B cell (primary cell): ENCODE measurements around the gene SYT4. TPM values are rescaled to one million over a fixed set of nuclear protein-coding genes. Genes with fewer than 3 reads are reported as not detected.

Source experiments
- ATAC-seq: fragments of 200-7000 bp; cut with Tn5 transposase; one replicate; pipeline ENCODE4 v1.10.0; 2021; ENCODE audit warnings: low read depth, mild to moderate bottlenecking, moderate number of reproducible peaks, moderate library complexity
- CTCF ChIA-PET: fragments of 350-600 bp; sonication (Branson Sonifier 250); formaldehyde crosslinking; loops from one replicate; lab custom pipeline; 2021; ENCODE audit warnings: antibody characterized with exemption, inconsistent platforms; lab: Charles Lee
- POLR2A ChIA-PET: fragments of 350-600 bp; sonication (Branson Sonifier 250); formaldehyde crosslinking; loops from one replicate; lab custom pipeline; 2021; ENCODE audit warnings: antibody characterized with exemption; lab: Charles Lee
- DNase-seq: peaks from one replicate; pipeline ENCODE4 v3.0.0; 2013
- H2AFZ ChIP-seq: 2 replicates; pipeline ENCODE4 v1.6.1; 2012; ENCODE audit warnings: mild to moderate bottlenecking, low read depth, low read length; ENCODE audit not compliant: insufficient read depth, poor library complexity, severe bottlenecking
- H3K27ac ChIP-seq, 2 donors: 1 replicate in 1 of 2; 2 replicates in 1 of 2; pipeline ENCODE4 v1.5.1; 2012 to 2013; ENCODE audit warnings: low read length in 2 of 2, mild to moderate bottlenecking in 2 of 2, moderate library complexity in 1 of 2
- H3K27me3 ChIP-seq, 4 experiments: fragments of 200-600 bp in 1 of 4; sonication (generic) in 1 of 4; replicated peaks in 1 of 4; 1 replicate in 2 of 4; 2 replicates in 2 of 4; pipeline versions ENCODE4 v1.6.1 to v1.7.0; 2013 to 2016; ENCODE audit warnings: low read length in 3 of 4, mild to moderate bottlenecking in 2 of 4, mixed read lengths in 1 of 4, moderate library complexity in 1 of 4; ENCODE audit not compliant: insufficient read depth in 4 of 4, control insufficient read depth in 3 of 4; ENCODE audit errors: control extremely low read depth in 1 of 4
- H3K36me3 ChIP-seq, 2 experiments: replicated peaks in 1 of 2; 1 replicate in 1 of 2; 2 replicates in 1 of 2; pipeline versions ENCODE4 v1.6.1 to v1.7.1; 2013; ENCODE audit warnings: low read length in 1 of 2; ENCODE audit not compliant: insufficient read depth in 2 of 2, control insufficient read depth in 1 of 2; ENCODE audit errors: control extremely low read depth in 1 of 2, extremely low read depth in 1 of 2
- H3K4me1 ChIP-seq, 2 donors: fragments of 200-600 bp in 1 of 2; sonication (generic) in 1 of 2; 1 replicate in 1 of 2; 2 replicates in 1 of 2; pipeline versions ENCODE4 v1.5.1 to v1.6.1; 2013 to 2017; ENCODE audit warnings: low read length in 2 of 2; ENCODE audit not compliant: control insufficient read depth in 2 of 2, insufficient read depth in 2 of 2
- H3K4me2 ChIP-seq: replicated peaks from 2 replicates; pipeline ENCODE3; 2012; ENCODE audit warnings: mild to moderate bottlenecking, low read depth, low read length; ENCODE audit not compliant: poor library complexity, severe bottlenecking
- H3K4me3 ChIP-seq, 5 experiments: fragments of 200-600 bp in 1 of 5; sonication (generic) in 1 of 5; 1 replicate in 3 of 5; 2 replicates in 2 of 5; pipeline versions ENCODE4 v1.5.1 to v1.7.0; 2011 to 2016; ENCODE audit warnings: low read length in 4 of 5, mild to moderate bottlenecking in 4 of 5, low read depth in 2 of 5, control low read depth in 1 of 5, moderate library complexity in 1 of 5; ENCODE audit not compliant: insufficient read depth in 1 of 5; ENCODE audit errors: control extremely low read depth in 1 of 5, extremely low read depth in 1 of 5
- H3K79me2 ChIP-seq: fragments of 200-600 bp; sonication (generic); one replicate; pipeline ENCODE4 v1.6.0; 2016; ENCODE audit warnings: low read length; ENCODE audit not compliant: control insufficient read depth, insufficient read depth
- H3K9ac ChIP-seq: fragments of 200-600 bp; sonication (generic); 2 replicates; pipeline ENCODE4 v1.6.1; 2017; ENCODE audit warnings: mild to moderate bottlenecking, low read length, moderate library complexity
- H3K9me3 ChIP-seq, 3 donors: one replicate each; pipeline versions ENCODE4 v1.6.1 to v1.7.1; 2013; ENCODE audit warnings: low read length in 2 of 3; ENCODE audit not compliant: control insufficient read depth in 2 of 3, insufficient read depth in 1 of 3; ENCODE audit errors: control extremely low read depth in 1 of 3
- H4K20me1 ChIP-seq: 2 replicates; pipeline ENCODE4 v1.6.0; 2012; ENCODE audit warnings: mild to moderate bottlenecking, low read length; ENCODE audit not compliant: insufficient read depth, control insufficient read depth, poor library complexity, severe bottlenecking
- H3K27ac Mint-ChIP-seq: one replicate; pipeline ENCODE4 v1.8.0; 2021; ENCODE audit warnings: mixed read lengths
- H3K27me3 Mint-ChIP-seq: one replicate; pipeline ENCODE4 v1.8.0; 2021; ENCODE audit warnings: mixed read lengths
- H3K4me1 Mint-ChIP-seq: one replicate; pipeline ENCODE4 v1.8.0; 2021; ENCODE audit warnings: mixed read lengths
- H3K4me3 Mint-ChIP-seq: one replicate; pipeline ENCODE4 v1.8.0; 2021; ENCODE audit warnings: mixed read lengths
- H3K9me3 Mint-ChIP-seq: one replicate; pipeline ENCODE4 v1.8.0; 2022; ENCODE audit warnings: mixed read lengths; ENCODE audit not compliant: insufficient read depth
- CTCF ChIP-seq: fragments of 200-600 bp; IDR thresholded peaks from one replicate; pipeline ENCODE4 v1.8.0; 2022; ENCODE audit warnings: antibody characterized with exemption, mild to moderate bottlenecking
- EZH2 ChIP-seq: IDR thresholded peaks from 2 replicates; pipeline ENCODE4 v1.6.1; 2012; ENCODE audit warnings: borderline replicate concordance, low read depth, mild to moderate bottlenecking, moderate library complexity, low read length; ENCODE audit not compliant: insufficient read depth, poor library complexity, severe bottlenecking
- WGBS: methylation state at CpG from one replicate; pipeline ENCODE4 v1.1.5; 2013; ENCODE audit warnings: missing lambda C conversion rate; ENCODE audit not compliant: insufficient coverage; 5-methylcytosine and 5-hydroxymethylcytosine counted together
- intact Hi-C: fragments of 100-400 bp; cut with micrococcal nuclease; formaldehyde crosslinking; loops from one replicate; pipeline ENCODE4 v1.10.0; 2022
- polyA plus RNA-seq: library from polyadenylated mRNA; depleted of rRNA; stranded (reverse); fragments of >200 nt; gene quantifications from 2 replicates; pipeline ENCODE4 v1.2.3, GENCODE V29; 2012
- total RNA-seq, 2 donors: library from RNA; stranded (reverse); fragments of 120-200 nt in 1 of 2; gene quantifications; 1 replicate in 1 of 2; 2 replicates in 1 of 2; pipeline versions ENCODE4 v1.2.3 to v1.2.4, GENCODE V29; 2013 to 2022

SYT4 gene
- total and polyA plus RNA-seq, 2 donors (not counting 1 experiment from before 2014, with no cell fraction given) = not detected

- no peaks in the 10 kb centered on the region for H3K9me3 Mint-ChIP-seq
- H3K9ac ChIP-seq = no peak overlapping the region
- H3K4me2 ChIP-seq = no peak overlapping the region
- DNase-seq = no peak
- H3K27me3 ChIP-seq = no peaks in the 10 kb centered on the region
- H3K4me1 Mint-ChIP-seq = no peaks in the 10 kb centered on the region
- ATAC-seq = no peak
- H3K27ac ChIP-seq = no peak overlapping the region
- H3K79me2 ChIP-seq = no peaks in the 10 kb centered on the region
- no CpG with 5 or more reads among the region's 1 CpG for WGBS
- no peak overlapping the region for H3K4me3 ChIP-seq
- H3K36me3 ChIP-seq = no peaks in the 10 kb centered on the region
- intact Hi-C loops = no loop called here
- H2AFZ ChIP-seq = no peak overlapping the region
- no peak overlapping the region for H3K4me3 Mint-ChIP-seq
- no peaks in the 10 kb centered on the region for H3K4me1 ChIP-seq
- POLR2A ChIA-PET = no interaction called here
- no peaks in the 10 kb centered on the region for H3K27me3 Mint-ChIP-seq
- CTCF ChIA-PET = no interaction called here
- TF ChIP-seq CTCF = no peak
- no peak for TF ChIP-seq EZH2
- no peak overlapping the region for H3K27ac Mint-ChIP-seq
- H4K20me1 ChIP-seq = no peaks in the 10 kb centered on the region
- no peaks in the 10 kb centered on the region for H3K9me3 ChIP-seq
Measured at GRCh38 chr18:43247944-43248343, 29.3 kb downstream of the SYT4 start.

- Histone ChIP-seq H3K79me2 (no peaks in the 10 kb centered on the region), H3K9ac (no peak overlapping the region), H3K27me3 (no peaks in the 10 kb centered on the region), H3K4me2 (no peak overlapping the region), H3K4me3 (no peak overlapping the region), H3K4me1 (no peaks in the 10 kb centered on the region), H3K36me3 (no peaks in the 10 kb centered on the region), H2AFZ (no peak overlapping the region), H3K27ac (no peak overlapping the region), H4K20me1 (no peaks in the 10 kb centered on the region), H3K9me3 (no peaks in the 10 kb centered on the region)
- H3K9me3 Mint-ChIP-seq = peaks cover 3% of the 10 kb centered on the region
- no peak overlapping the region for H3K27ac Mint-ChIP-seq
- POLR2A ChIA-PET = no interaction called here
- H3K4me3 Mint-ChIP-seq = no peak overlapping the region
- DNase-seq = no peak
- intact Hi-C loops = no loop called here
- CTCF ChIA-PET = no interaction called here
- ATAC-seq = no peak
- H3K4me1 Mint-ChIP-seq = no peaks in the 10 kb centered on the region
- no peaks in the 10 kb centered on the region for H3K27me3 Mint-ChIP-seq
- WGBS = 87% methylated on average over 2 of the region's 2 CpGs
- TF ChIP-seq CTCF = no peak
Measured at GRCh38 chr18:43238429-43238828, 38.9 kb downstream of the SYT4 start.
